ENCODE measurements around the gene SLC50A1. TPM values are rescaled to one million over a fixed set of nuclear protein-coding genes. Genes with fewer than 3 reads are reported as not detected.

The SLC50A1 gene
- total RNA-seq, 4 donors from 2014 or later: 5.7 to 33.9 (median 14.9) TPM

- Histone ChIP-seq H3K9me3 (no peaks in the 10 kb centered on the region), H3K4me1 (peaks cover 0 to 26% (median 8%) of the 10 kb centered on the region in 4 donors), H3K4me3 (no peak overlapping the region), H3K27ac (peak overlapping the region in 1 of 4 donors; percentile 73), H3K27me3 (no peaks in the 10 kb centered on the region), H3K36me3 (no peaks in the 10 kb centered on the region)
- no peak for DNase-seq (ENCODE audit: low spot score in 2 of 2)
- TF ChIP-seq EP300 (IDR thresholded peaks at IDR 0.05) (no peak), POLR2A (IDR thresholded peaks at IDR 0.05) (no peak)
- TF ChIP-seq, protein P1, sequence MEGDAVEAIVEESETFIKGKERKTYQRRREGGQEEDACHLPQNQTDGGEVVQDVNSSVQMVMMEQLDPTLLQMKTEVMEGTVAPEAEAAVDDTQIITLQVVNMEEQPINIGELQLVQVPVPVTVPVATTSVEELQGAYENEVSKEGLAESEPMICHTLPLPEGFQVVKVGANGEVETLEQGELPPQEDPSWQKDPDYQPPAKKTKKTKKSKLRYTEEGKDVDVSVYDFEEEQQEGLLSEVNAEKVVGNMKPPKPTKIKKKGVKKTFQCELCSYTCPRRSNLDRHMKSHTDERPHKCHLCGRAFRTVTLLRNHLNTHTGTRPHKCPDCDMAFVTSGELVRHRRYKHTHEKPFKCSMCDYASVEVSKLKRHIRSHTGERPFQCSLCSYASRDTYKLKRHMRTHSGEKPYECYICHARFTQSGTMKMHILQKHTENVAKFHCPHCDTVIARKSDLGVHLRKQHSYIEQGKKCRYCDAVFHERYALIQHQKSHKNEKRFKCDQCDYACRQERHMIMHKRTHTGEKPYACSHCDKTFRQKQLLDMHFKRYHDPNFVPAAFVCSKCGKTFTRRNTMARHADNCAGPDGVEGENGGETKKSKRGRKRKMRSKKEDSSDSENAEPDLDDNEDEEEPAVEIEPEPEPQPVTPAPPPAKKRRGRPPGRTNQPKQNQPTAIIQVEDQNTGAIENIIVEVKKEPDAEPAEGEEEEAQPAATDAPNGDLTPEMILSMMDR (IDR thresholded peaks at IDR 0.05): no peak
- WGBS, 2 donors: 71 to 76% methylated on average over 14 of the region's 14 CpGs
Measured at GRCh38 chr1:155186794-155187455, 51.3 kb downstream of the SLC50A1 start.

GRCh38 chr1:155187456-155187891 is 51.8 kb downstream of the SLC50A1 start:
- Histone ChIP-seq H3K36me3 (no peaks in the 10 kb centered on the region), H3K27ac (peak overlapping the region in 1 of 4 donors; percentile 73), H3K9me3 (no peaks in the 10 kb centered on the region), H3K4me1 (peaks cover 0 to 32% (median 11%) of the 10 kb centered on the region in 4 donors), H3K27me3 (no peaks in the 10 kb centered on the region), H3K4me3 (no peak overlapping the region)
- no peak for DNase-seq (ENCODE audit: low spot score in 2 of 2)
- no peak for TF ChIP-seq EP300 (IDR thresholded peaks at IDR 0.05)
- TF ChIP-seq, protein P1 (IDR thresholded peaks at IDR 0.05): no peak
- WGBS, 2 donors: 77 to 80% methylated on average over 10 to 16 of the region's 16 CpGs

DNA sequence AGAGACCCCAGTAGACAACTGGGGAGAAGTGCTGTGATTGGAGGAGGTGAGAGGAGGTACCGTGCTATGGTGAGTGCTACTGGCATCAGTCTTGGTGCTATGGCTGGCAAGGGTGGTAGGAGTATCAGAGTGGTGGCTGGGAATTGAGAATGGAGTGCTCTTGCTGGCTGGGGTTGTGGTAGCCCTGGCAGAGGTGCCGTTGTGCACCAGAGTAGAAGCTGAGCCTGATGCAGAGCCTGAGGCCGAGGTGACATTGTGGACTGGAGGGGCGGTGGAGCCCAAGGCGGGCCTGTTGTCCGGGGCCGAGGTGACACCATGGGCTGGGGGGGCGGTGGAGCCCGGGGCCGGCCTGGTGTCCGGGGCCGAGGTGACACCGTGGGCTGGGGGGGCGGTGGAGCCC is 52.6 kb downstream of the SLC50A1 start:
- Histone ChIP-seq H3K27ac (peak overlapping the region in 1 of 4 donors; percentile 73), H3K36me3 (no peaks in the 10 kb centered on the region), H3K4me3 (no peak overlapping the region), H3K27me3 (no peaks in the 10 kb centered on the region), H3K9me3 (no peaks in the 10 kb centered on the region), H3K4me1 (peaks cover 0 to 39% (median 18%) of the 10 kb centered on the region in 4 donors)
- DNase-seq (ENCODE audit: low spot score in 2 of 2): no peak
- TF ChIP-seq, protein P1 (IDR thresholded peaks at IDR 0.05): no peak
- TF ChIP-seq POLR2A (IDR thresholded peaks at IDR 0.05): no peak
- no peak for TF ChIP-seq EP300 (IDR thresholded peaks at IDR 0.05)
- 71 to 93% methylated on average over 3 to 10 of the region's 14 CpGs for WGBS, 2 donors

Small RNAs within 50 kb of the gene (small RNA-seq; reads per million reads assigned to genes)
- gene HMGN2P18: not detected
- gene RF00019: not detected

Other genes starting within 250 kb of the SLC50A1 start
- 10 to 100 TPM in 3 of 4 donors, 1 to 10 TPM in 1; 9.0 to 19.8 (median 15.6) TPM for gene PMVK, start 199.1 kb upstream of the SLC50A1 start, total RNA-seq
- gene PBXIP1, start 179.8 kb upstream of the SLC50A1 start, total RNA-seq: 100 to 1,000 TPM in 2 of 4 donors, 10 to 100 TPM in 2; 52.5 to 120 (median 97.9) TPM
- 10 to 100 TPM; 18.6 to 24.3 (median 23.5) TPM for gene PYGO2, start 174.1 kb upstream of the SLC50A1 start, total RNA-seq
- 100 to 1,000 TPM in 2 of 4 donors, 10 to 100 TPM in 2; 82.9 to 168 (median 101) TPM for gene SHC1, start 165.1 kb upstream of the SLC50A1 start, total RNA-seq
- 10 to 100 TPM; 35.2 to 40.5 (median 37.3) TPM for gene CKS1B, start 161.2 kb upstream of the SLC50A1 start, total RNA-seq
- gene FLAD1, start 152.5 kb upstream of the SLC50A1 start, total RNA-seq: 10 to 100 TPM; 17.4 to 33.6 (median 23.6) TPM
- 1 to 10 TPM in 1 of 4 donors, not detected in 3; 1.5 TPM for gene LENEP, start 142.3 kb upstream of the SLC50A1 start, total RNA-seq
- gene ZBTB7B, start 133.1 kb upstream of the SLC50A1 start, total RNA-seq: 10 to 100 TPM; 44.6 to 53.4 (median 49.5) TPM
- 1 to 10 TPM in 3 of 4 donors, under 1 TPM in 1; 0.90 to 4.2 (median 1.7) TPM for gene DCST2, start 102.1 kb upstream of the SLC50A1 start, total RNA-seq
- 1 to 10 TPM in 1 of 4 donors, under 1 TPM in 2, not detected in 1; 0.21 to 3.5 (median 0.90) TPM for gene DCST1, start 102.0 kb upstream of the SLC50A1 start, total RNA-seq
- 100 to 1,000 TPM; 111 to 202 (median 168) TPM for gene ADAM15, start 84.5 kb upstream of the SLC50A1 start, total RNA-seq
- 1 to 10 TPM in 3 of 4 donors, under 1 TPM in 1; 0.87 to 4.2 (median 1.8) TPM for gene EFNA4, start 72.1 kb upstream of the SLC50A1 start, total RNA-seq
- 1 to 10 TPM in 2 of 4 donors, under 1 TPM in 1, not detected in 1; 0.63 to 1.2 (median 1.2) TPM for gene EFNA3, start 57.0 kb upstream of the SLC50A1 start, total RNA-seq
- gene EFNA1, start 8.0 kb upstream of the SLC50A1 start, total RNA-seq: 10 to 100 TPM; 27.4 to 41.4 (median 34.0) TPM
- 100 to 1,000 TPM in 2 of 4 donors, 10 to 100 TPM in 2; 74.7 to 115 (median 95.6) TPM for gene DPM3, start 4.7 kb downstream of the SLC50A1 start, total RNA-seq
- 100 to 1,000 TPM; 102 to 167 (median 146) TPM for gene KRTCAP2, start 37.5 kb downstream of the SLC50A1 start, total RNA-seq
- 10 to 100 TPM in 2 of 4 donors, 1 to 10 TPM in 2; 6.0 to 20.4 (median 12.7) TPM for gene TRIM46, start 38.0 kb downstream of the SLC50A1 start, total RNA-seq
- 100 to 1,000 TPM in 1 of 4 donors, 10 to 100 TPM in 3; 33.9 to 119 (median 52.6) TPM for gene THBS3, start 72.0 kb downstream of the SLC50A1 start, total RNA-seq
- 10 to 100 TPM; 30.1 to 50.7 (median 35.3) TPM for gene MTX1, start 72.8 kb downstream of the SLC50A1 start, total RNA-seq
- gene ENTREP3, start 119.6 kb downstream of the SLC50A1 start, total RNA-seq: 10 to 100 TPM; 22.7 to 42.0 (median 26.6) TPM
- gene SCAMP3, start 126.5 kb downstream of the SLC50A1 start, total RNA-seq: 10 to 100 TPM; 54.5 to 91.1 (median 65.2) TPM
- gene CLK2, start 137.7 kb downstream of the SLC50A1 start, total RNA-seq: 10 to 100 TPM; 41.0 to 70.6 (median 52.3) TPM
- gene HCN3, start 141.6 kb downstream of the SLC50A1 start, total RNA-seq: 1 to 10 TPM; 1.7 to 2.7 (median 2.4) TPM
- gene PKLR, start 165.6 kb downstream of the SLC50A1 start, total RNA-seq: under 1 TPM in 3 of 4 donors, not detected in 1; 0.20 to 0.66 (median 0.21) TPM
- 100 to 1,000 TPM in 3 of 4 donors, 10 to 100 TPM in 1; 88.2 to 143 (median 125) TPM for gene FDPS, start 173.0 kb downstream of the SLC50A1 start, total RNA-seq
- 10 to 100 TPM; 22.2 to 36.0 (median 26.5) TPM for gene RUSC1, start 185.0 kb downstream of the SLC50A1 start, total RNA-seq

Measured in tibial nerve (tissue), 4 donors.